ENCODE measurements around the gene LIMCH1.

DNA sequence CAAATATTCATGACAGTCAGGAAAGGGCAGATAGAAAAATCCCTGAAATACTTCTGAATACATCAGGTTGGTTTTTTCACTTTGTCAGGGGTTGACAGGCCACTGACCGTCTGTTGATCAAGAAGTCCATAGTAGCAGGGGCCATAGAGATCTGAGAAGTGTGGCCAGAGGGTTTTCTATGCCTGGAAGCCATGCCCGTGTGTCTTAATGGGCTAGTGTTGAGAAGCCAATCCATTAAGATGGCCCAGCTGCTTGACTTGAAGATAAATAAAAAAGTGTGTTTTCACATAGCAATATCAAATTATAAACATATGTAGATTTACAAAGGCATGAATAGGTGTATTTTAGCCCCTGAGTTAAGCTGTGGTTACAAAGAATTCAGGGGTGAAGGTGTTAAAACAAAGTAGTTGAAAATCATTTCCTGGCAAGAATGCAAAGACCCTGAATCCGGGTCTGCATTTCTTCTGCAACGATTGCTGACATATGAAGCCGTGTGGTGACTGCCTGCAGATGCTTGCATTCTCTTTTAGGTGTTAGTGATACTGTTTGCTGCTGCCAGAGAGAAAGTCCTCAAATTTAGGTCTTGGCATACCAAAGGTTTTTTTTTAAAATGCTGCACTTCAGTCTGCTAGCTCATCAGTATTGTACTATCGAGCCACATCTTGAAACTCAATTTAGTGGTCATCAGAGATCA lies 9.3 kb upstream of the LIMCH1 start:
- TF ChIP-seq GATA2 (IDR thresholded peaks at IDR 0.05; ENCODE audit: low read depth, low read length) (no peak), GATA3 (IDR thresholded peaks at IDR 0.05; ENCODE audit: low read depth, low read length) (no peak)

Data from SH-SY5Y (cell line).